ENCODE data around the gene DAAM1. TPM values are rescaled to one million over a fixed set of nuclear protein-coding genes. Genes with fewer than 3 reads are reported as not detected.

The DAAM1 gene
- total and polyA plus RNA-seq, 2 donors from 2014 or later = 5.3 to 47.8 TPM

DNA sequence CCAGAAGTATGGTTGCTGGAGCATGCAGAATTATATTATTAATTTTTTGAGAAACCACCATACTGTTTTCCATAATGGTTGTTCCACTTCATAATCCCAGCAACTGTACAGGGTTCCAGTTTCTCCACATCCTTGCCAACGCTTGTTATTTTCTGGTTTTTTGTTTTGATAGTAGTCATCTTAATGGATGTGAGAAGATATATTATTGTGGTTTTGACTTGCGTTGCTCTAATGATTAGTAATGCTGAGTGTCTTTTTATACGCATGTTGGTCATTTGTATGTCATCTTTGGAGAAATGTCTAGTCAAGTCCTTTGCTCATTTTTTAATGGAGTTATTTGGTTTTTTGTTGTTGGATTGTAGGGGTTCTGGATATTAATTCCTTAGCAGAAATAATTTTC is 58.1 kb downstream of the DAAM1 start:
- TF ChIP-seq, protein P1, sequence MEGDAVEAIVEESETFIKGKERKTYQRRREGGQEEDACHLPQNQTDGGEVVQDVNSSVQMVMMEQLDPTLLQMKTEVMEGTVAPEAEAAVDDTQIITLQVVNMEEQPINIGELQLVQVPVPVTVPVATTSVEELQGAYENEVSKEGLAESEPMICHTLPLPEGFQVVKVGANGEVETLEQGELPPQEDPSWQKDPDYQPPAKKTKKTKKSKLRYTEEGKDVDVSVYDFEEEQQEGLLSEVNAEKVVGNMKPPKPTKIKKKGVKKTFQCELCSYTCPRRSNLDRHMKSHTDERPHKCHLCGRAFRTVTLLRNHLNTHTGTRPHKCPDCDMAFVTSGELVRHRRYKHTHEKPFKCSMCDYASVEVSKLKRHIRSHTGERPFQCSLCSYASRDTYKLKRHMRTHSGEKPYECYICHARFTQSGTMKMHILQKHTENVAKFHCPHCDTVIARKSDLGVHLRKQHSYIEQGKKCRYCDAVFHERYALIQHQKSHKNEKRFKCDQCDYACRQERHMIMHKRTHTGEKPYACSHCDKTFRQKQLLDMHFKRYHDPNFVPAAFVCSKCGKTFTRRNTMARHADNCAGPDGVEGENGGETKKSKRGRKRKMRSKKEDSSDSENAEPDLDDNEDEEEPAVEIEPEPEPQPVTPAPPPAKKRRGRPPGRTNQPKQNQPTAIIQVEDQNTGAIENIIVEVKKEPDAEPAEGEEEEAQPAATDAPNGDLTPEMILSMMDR (IDR thresholded peaks at IDR 0.05; ENCODE audit: borderline replicate concordance, extremely low read depth, insufficient read depth) = no peak
- no peaks in the 10 kb centered on the region for H3K9me3 ChIP-seq (ENCODE audit: control insufficient read depth in 2 of 3, insufficient read depth in 1 of 3, low read length in 3 of 3)
- H3K9ac ChIP-seq (ENCODE audit: low read length in 3 of 3) = no peak overlapping the region
- H3K4me3 ChIP-seq (ENCODE audit: low read length in 3 of 3) = no peak overlapping the region
- DNase-seq = no peak
- no peaks in the 10 kb centered on the region for H3K27me3 ChIP-seq (ENCODE audit: control insufficient read depth, insufficient read depth, low read length)
- no peak for FAIRE-seq
- no peak overlapping the region for H3K27ac ChIP-seq (ENCODE audit: low read depth in 2 of 2, low read length in 2 of 2)
- no peaks in the 10 kb centered on the region for H3K36me3 ChIP-seq (ENCODE audit: control insufficient read depth in 2 of 3, insufficient read depth in 3 of 3, low read length in 3 of 3)
- intact Hi-C loops (cut with DNase I) = no loop called here
- peaks cover 0 to 11% (median 3%) of the 10 kb centered on the region in 3 donors for H3K4me1 ChIP-seq (ENCODE audit: control insufficient read depth in 2 of 3, insufficient read depth in 2 of 3, low read depth in 1 of 3, low read length in 3 of 3)

DNA sequence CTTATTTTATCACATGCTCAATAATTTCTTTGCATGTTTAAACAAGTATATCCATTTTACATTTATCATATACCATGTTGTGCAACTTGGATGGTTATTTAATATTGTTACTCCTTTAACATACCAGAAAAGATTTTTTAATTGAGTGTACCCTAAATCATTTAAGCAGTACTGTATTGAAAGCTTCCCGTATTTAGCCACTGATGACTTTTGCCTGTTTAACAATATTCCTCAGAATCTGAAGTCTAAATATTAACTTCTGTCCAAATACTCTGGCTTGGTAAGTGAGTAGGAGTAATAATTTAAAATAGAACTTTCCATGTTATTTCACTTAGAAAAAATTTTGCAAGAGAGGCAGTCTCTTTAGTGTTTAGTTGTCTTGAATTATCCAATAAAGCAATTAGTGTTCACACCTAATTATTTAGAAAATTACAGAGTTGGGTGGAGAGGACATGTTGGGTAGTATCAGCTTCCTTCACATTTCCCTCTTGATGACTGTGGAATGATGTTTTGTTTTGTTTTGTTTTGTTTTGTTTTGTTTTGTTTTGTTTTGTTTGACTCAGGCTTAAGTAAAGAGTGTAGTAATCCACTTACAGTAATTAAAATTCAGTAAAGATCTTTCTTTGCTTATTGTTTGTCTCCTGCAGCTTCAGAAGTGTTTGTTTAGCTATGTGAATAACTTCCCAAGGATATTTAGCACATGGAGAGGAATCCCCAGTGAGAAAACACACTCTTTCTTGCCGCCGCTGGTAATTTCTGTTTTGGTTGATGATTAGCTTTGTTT is 59.5 kb downstream of the DAAM1 start:
- intact Hi-C loops (cut with DNase I) = no loop called here
- peak; percentile 53 for FAIRE-seq
- Histone ChIP-seq H3K9ac (ENCODE audit: low read length in 3 of 3) (no peak overlapping the region), H3K4me1 (ENCODE audit: control insufficient read depth in 2 of 3, insufficient read depth in 2 of 3, low read depth in 1 of 3, low read length in 3 of 3) (peaks cover 0 to 11% (median 3%) of the 10 kb centered on the region in 3 donors), H3K4me3 (ENCODE audit: low read length in 3 of 3) (peak overlapping the region in 1 of 3 donors; percentile 14), H3K36me3 (ENCODE audit: control insufficient read depth in 2 of 3, insufficient read depth in 3 of 3, low read length in 3 of 3) (no peaks in the 10 kb centered on the region), H3K27me3 (ENCODE audit: control insufficient read depth, insufficient read depth, low read length) (no peaks in the 10 kb centered on the region), H3K27ac (ENCODE audit: low read depth in 2 of 2, low read length in 2 of 2) (no peak overlapping the region), H3K9me3 (ENCODE audit: control insufficient read depth in 2 of 3, insufficient read depth in 1 of 3, low read length in 3 of 3) (no peaks in the 10 kb centered on the region)
- TF ChIP-seq, protein P1 (IDR thresholded peaks at IDR 0.05; ENCODE audit: borderline replicate concordance, extremely low read depth, insufficient read depth) = no peak
- peak in 1 of 5 donors; percentile 43 for DNase-seq

DNA sequence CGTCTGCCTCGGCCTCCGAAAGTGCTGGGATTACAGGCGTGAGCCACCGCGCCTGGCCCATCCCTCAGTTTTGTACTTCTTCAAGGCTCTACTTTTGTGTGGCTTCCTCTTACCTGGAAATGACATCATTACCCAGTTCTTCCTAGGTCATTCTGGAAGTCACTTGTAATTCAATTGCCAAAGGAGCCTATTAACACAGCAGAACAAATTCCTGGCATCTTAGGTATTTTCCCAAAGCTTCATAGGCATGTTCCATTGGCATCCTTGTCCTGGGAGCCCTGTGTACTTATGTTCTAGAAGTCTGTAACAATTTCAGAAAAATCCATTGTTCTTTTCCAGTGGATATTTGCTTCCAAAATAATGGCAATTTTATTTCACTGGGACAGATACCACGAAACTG is 60.6 kb downstream of the DAAM1 start:
- Histone ChIP-seq H3K9me3 (ENCODE audit: control insufficient read depth in 2 of 3, insufficient read depth in 1 of 3, low read length in 3 of 3) (no peaks in the 10 kb centered on the region), H3K4me1 (ENCODE audit: control insufficient read depth in 2 of 3, insufficient read depth in 2 of 3, low read depth in 1 of 3, low read length in 3 of 3) (peaks cover 0 to 9% (median 0%) of the 10 kb centered on the region in 3 donors), H3K27ac (ENCODE audit: low read depth in 2 of 2, low read length in 2 of 2) (no peak overlapping the region), H3K36me3 (ENCODE audit: control insufficient read depth in 2 of 3, insufficient read depth in 3 of 3, low read length in 3 of 3) (no peaks in the 10 kb centered on the region), H3K27me3 (ENCODE audit: control insufficient read depth, insufficient read depth, low read length) (no peaks in the 10 kb centered on the region), H3K4me3 (ENCODE audit: low read length in 3 of 3) (no peak overlapping the region), H3K9ac (ENCODE audit: low read length in 3 of 3) (no peak overlapping the region)
- TF ChIP-seq, protein P1 (IDR thresholded peaks at IDR 0.05; ENCODE audit: borderline replicate concordance, extremely low read depth, insufficient read depth) = no peak
- FAIRE-seq (no peak), DNase-seq (no peak)
- intact Hi-C loops (cut with DNase I) = no loop called here
